ENCODE measurements around the gene SIVA1. TPM values are rescaled to one million over a fixed set of nuclear protein-coding genes. Genes with fewer than 3 reads are reported as not detected.
A peak's percentile ranks its signal among the peaks of the same experiment; 100 is the strongest.

SIVA1 gene
- total and polyA plus RNA-seq, 8 donors, result 29.1 to 136 (median 42.6) TPM

GRCh38 chr14:104771918-104772706, 19.2 kb downstream of the SIVA1 start:
- no peak overlapping the region for H3K4me3 ChIP-seq
- DNase-seq (peak in 2 of 6 donors; percentile 34 to 72), FAIRE-seq (no peak), ATAC-seq (no peak)
- no peak for TF ChIP-seq CTCF (IDR thresholded peaks at IDR 0.05)
- H3K27ac ChIP-seq, result no peak overlapping the region
- intact Hi-C loops (cut with DNase I), result loop anchor here in 1 of 3 donors (5.0 kb wide), 1 partner anchor 50 kb away; no protein-coding TSS in a partner anchor
- H3K9me3 ChIP-seq, result no peaks in the 10 kb centered on the region
- 90 to 92% methylated on average over 34 of the region's 34 CpGs for WGBS, 2 donors
- peaks cover 0 to 6% (median 0%) of the 10 kb centered on the region in 3 donors for H3K36me3 ChIP-seq
- no peaks in the 10 kb centered on the region for H3K27me3 ChIP-seq
- H3K4me1 ChIP-seq, result peaks cover 13 to 20% (median 18%) of the 10 kb centered on the region in 3 donors

- TF ChIP-seq CTCF (IDR thresholded peaks at IDR 0.05), result no peak
- Histone ChIP-seq H3K27ac (no peak overlapping the region), H3K36me3 (peaks cover 0 to 6% (median 0%) of the 10 kb centered on the region in 3 donors), H3K9me3 (no peaks in the 10 kb centered on the region), H3K27me3 (no peaks in the 10 kb centered on the region), H3K4me3 (no peak overlapping the region), H3K4me1 (peaks cover 13 to 20% (median 18%) of the 10 kb centered on the region in 3 donors)
- intact Hi-C loops (cut with DNase I), result loop anchor here in 1 of 3 donors (5.0 kb wide), 1 partner anchor 49 kb away; no protein-coding TSS in a partner anchor
- WGBS, 2 donors, result 81 to 85% methylated on average over 36 to 38 of the region's 38 CpGs
- FAIRE-seq (no peak), DNase-seq (peak in 2 of 6 donors; percentile 47 to 74), ATAC-seq (no peak)
Measured at GRCh38 chr14:104772707-104773504, 20.0 kb downstream of the SIVA1 start.

DNA sequence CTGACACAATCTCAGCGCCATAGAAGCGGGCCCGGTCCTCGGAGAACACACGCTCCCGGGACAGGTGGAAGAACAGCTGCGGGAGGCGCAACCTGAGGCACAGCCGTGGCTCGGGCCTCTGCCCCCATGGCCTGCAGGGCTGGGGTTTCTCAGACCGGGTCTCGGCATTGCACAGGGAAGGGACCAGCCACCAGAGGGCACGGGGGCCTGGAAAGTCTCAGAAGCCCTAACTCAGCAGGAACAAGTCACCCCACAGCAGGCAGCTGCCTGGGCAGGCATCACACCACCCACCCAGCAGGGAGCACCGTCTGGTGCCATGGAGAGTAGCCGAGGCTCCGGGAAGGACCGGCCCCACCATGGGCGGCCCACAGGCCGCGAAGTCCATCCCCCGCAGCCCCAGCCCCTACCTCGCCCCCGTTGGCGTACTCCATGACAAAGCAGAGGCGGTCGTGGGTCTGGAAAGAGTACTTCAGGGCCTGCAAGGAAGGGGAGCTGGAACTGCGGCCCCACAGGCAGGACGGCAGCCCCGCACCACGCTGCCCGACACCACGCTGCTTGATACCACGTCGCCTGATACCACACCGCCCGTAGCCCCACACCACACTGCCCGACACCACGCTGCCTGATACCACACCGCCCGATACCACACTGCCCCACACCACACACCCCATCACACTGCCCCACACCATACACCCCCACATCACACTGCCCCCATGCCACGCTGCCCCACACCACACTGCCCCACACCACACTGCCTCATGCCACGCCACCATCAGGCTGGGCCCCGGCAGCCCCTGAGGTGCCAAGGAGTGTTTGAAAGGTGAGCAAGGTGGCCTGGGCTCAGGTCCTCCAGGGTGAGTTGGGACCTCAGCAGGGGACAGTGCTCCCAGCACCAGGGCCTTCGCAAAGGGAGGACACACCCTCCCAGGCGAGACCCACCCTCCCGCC, 20.8 kb downstream of the SIVA1 start:
- no peak overlapping the region for H3K27ac ChIP-seq
- peaks cover 13 to 18% (median 14%) of the 10 kb centered on the region in 3 donors for H3K4me1 ChIP-seq
- no peak for TF ChIP-seq CTCF (IDR thresholded peaks at IDR 0.05)
- peak; percentile 3 to 17 (median 8) for ATAC-seq
- no peak for FAIRE-seq
- no peaks in the 10 kb centered on the region for H3K27me3 ChIP-seq
- no peaks in the 10 kb centered on the region for H3K9me3 ChIP-seq
- peaks cover 0 to 6% (median 0%) of the 10 kb centered on the region in 3 donors for H3K36me3 ChIP-seq
- WGBS, 2 donors, result 51 to 55% methylated on average over 43 to 46 of the region's 46 CpGs
- DNase-seq, result peak in 2 of 6 donors; percentile 46 to 82
- intact Hi-C loops (cut with DNase I), result loop anchor here in 1 of 3 donors (5.0 kb wide), 1 partner anchor 49 kb away; no protein-coding TSS in a partner anchor
- H3K4me3 ChIP-seq, result no peak overlapping the region

- Histone ChIP-seq H3K27ac (peak overlapping the region in 3 of 4 donors; percentile 8 to 39 (median 28)), H3K27me3 (no peaks in the 10 kb centered on the region), H3K9me3 (no peaks in the 10 kb centered on the region), H3K36me3 (peaks cover 0 to 6% (median 0%) of the 10 kb centered on the region in 3 donors), H3K4me3 (no peak overlapping the region), H3K4me1 (peaks cover 12 to 18% (median 13%) of the 10 kb centered on the region in 3 donors)
- TF ChIP-seq CTCF (IDR thresholded peaks at IDR 0.05), result no peak
- peak; percentile 66 to 76 (median 71) for ATAC-seq
- intact Hi-C loops (cut with DNase I), result loop anchor here in 1 of 3 donors (5.0 kb wide), 1 partner anchor 48 kb away; no protein-coding TSS in a partner anchor
- DNase-seq, result peak in 4 of 6 donors; percentile 68 to 90 (median 82)
- FAIRE-seq, result no peak
- 53 to 60% methylated on average over 20 of the region's 20 CpGs for whole genome bisulfite sequencing, 2 donors
Measured at GRCh38 chr14:104774453-104775072, 21.6 kb downstream of the SIVA1 start.
